Fibroblast of lung (primary cell): ENCODE measurements around the gene OR1S1. TPM values are rescaled to one million over a fixed set of nuclear protein-coding genes. Genes with fewer than 3 reads are reported as not detected.

Experiments
- DNase-seq, 2 donors: peaks; one replicate each; pipeline versions ENCODE4 v3.0.0 to v3.0.0-alpha.2; 2010; ENCODE audit warnings: low read depth in 2 of 2
- H2AFZ ChIP-seq: 2 replicates; pipeline ENCODE4 v1.5.1; 2012; ENCODE audit warnings: low read length, control low read depth, inconsistent platforms
- H3K27ac ChIP-seq: 2 replicates; pipeline ENCODE4 v1.5.1; 2011; ENCODE audit warnings: low read length, control low read depth; ENCODE audit not compliant: insufficient read depth
- H3K27me3 ChIP-seq: 2 replicates; pipeline ENCODE4 v1.5.1; 2011; ENCODE audit warnings: mild to moderate bottlenecking, low read length; ENCODE audit not compliant: control insufficient read depth, insufficient read depth
- H3K36me3 ChIP-seq: 2 replicates; pipeline ENCODE4 v1.5.1; 2011; ENCODE audit warnings: low read length; ENCODE audit not compliant: control insufficient read depth, insufficient read depth
- H3K4me1 ChIP-seq: 2 replicates; pipeline ENCODE4 v1.5.1; 2011; ENCODE audit warnings: low read length; ENCODE audit not compliant: control insufficient read depth, insufficient read depth; ENCODE audit errors: extremely low read depth
- H3K4me2 ChIP-seq: 2 replicates; pipeline ENCODE4 v1.5.1; 2011; ENCODE audit warnings: low read length, control low read depth; ENCODE audit not compliant: insufficient read depth; ENCODE audit errors: extremely low read depth
- H3K4me3 ChIP-seq, 4 experiments: fragments of 200-600 bp in 1 of 4; sonication (generic) in 1 of 4; replicated peaks in 1 of 4; 2 replicates each; pipeline ENCODE4 v1.5.1; 2011 to 2016; ENCODE audit warnings: low read length in 4 of 4, low read depth in 3 of 4, mild to moderate bottlenecking in 3 of 4, control low read depth in 2 of 4, inconsistent platforms in 1 of 4, mixed read lengths in 1 of 4; ENCODE audit not compliant: insufficient read depth in 1 of 4; ENCODE audit errors: control extremely low read depth in 1 of 4
- H3K79me2 ChIP-seq: 2 replicates; pipeline ENCODE4 v1.5.1; 2012; ENCODE audit warnings: mild to moderate bottlenecking, low read length, inconsistent platforms; ENCODE audit not compliant: control insufficient read depth, insufficient read depth
- H3K9ac ChIP-seq: 2 replicates; pipeline ENCODE4 v1.5.1; 2011; ENCODE audit warnings: mild to moderate bottlenecking, low read length, control low read depth; ENCODE audit not compliant: insufficient read depth
- H3K9me3 ChIP-seq: 2 replicates; pipeline ENCODE4 v1.5.1; 2012; ENCODE audit warnings: low read depth, low read length; ENCODE audit not compliant: control insufficient read depth, insufficient read depth
- H4K20me1 ChIP-seq: 2 replicates; pipeline ENCODE4 v1.5.1; 2011; ENCODE audit warnings: low read length; ENCODE audit not compliant: control insufficient read depth, insufficient read depth; ENCODE audit errors: extremely low read depth
- CTCF ChIP-seq, 2 donors: IDR thresholded peaks in 1 of 2; conservative IDR thresholded peaks in 1 of 2; 1 replicate in 1 of 2; 2 replicates in 1 of 2; pipeline ENCODE4 v1.5.1; 2011 to 2012; ENCODE audit warnings: low read length in 2 of 2, control low read depth in 1 of 2, inconsistent platforms in 1 of 2, low read depth in 1 of 2, mild to moderate bottlenecking in 1 of 2
- EZH2 ChIP-seq: IDR thresholded peaks from 2 replicates; pipeline ENCODE4 v1.5.1; 2012; ENCODE audit warnings: low read length, control low read depth, mild to moderate bottlenecking; ENCODE audit errors: missing control alignments
- polyA plus RNA-seq, 2 donors: library from polyadenylated mRNA; depleted of rRNA in 1 of 2; stranded (reverse) in 1 of 2; unstranded in 1 of 2; fragments of >200 nt; gene quantifications; 2 replicates each; pipeline ENCODE4 v1.2.1, GENCODE V29; 2011 to 2012; ENCODE audit warnings: missing spikeins in 1 of 2
- total RNA-seq: library from RNA; depleted of rRNA; stranded (reverse); fragments of >200 nt; gene quantifications from 2 replicates; pipeline ENCODE4 v1.2.1, GENCODE V29; 2014

Gene OR1S1
- total and polyA plus RNA-seq, 2 donors (not counting 1 experiment from before 2014, with no cell fraction given), result not detected

DNA sequence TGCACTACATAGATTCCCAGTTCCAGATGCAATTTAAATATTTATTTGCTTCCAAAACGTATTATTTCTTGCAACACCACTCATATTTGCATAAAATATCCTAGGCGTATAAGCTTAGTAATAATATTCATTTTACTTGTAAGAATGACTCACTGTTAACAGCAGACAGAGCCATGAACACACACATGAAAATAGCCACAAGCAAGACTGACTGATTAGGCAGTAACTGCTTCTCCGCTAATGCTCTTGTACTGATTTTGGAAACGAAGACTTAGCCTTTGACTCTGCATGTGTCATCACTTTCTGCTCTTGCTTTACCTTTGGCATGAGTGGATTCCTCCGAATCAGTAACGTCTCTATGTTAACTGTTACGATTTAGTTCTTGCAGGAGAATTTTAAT lies 10.2 kb downstream of the OR1S1 start:
- no peak overlapping the region for H3K9ac ChIP-seq
- TF ChIP-seq CTCF (conservative IDR thresholded peaks at IDR 0.05 in 1 of 2, IDR thresholded peaks at IDR 0.05 in 1 of 2; ENCODE audit: low read depth in 1 of 2, low read length in 2 of 2) (no peak), EZH2 (no peak)
- no peak overlapping the region for H3K4me3 ChIP-seq
- no peak overlapping the region for H3K4me2 ChIP-seq
- no peaks in the 10 kb centered on the region for H4K20me1 ChIP-seq
- H3K9me3 ChIP-seq, result no peaks in the 10 kb centered on the region
- no peak for DNase-seq
- H3K36me3 ChIP-seq, result no peaks in the 10 kb centered on the region
- no peak overlapping the region for H3K27ac ChIP-seq
- no peaks in the 10 kb centered on the region for H3K79me2 ChIP-seq
- no peaks in the 10 kb centered on the region for H3K4me1 ChIP-seq
- no peaks in the 10 kb centered on the region for H3K27me3 ChIP-seq
- H2AFZ ChIP-seq, result no peak overlapping the region

- no peak for DNase-seq
- H3K27me3 ChIP-seq, result no peaks in the 10 kb centered on the region
- no peaks in the 10 kb centered on the region for H3K9me3 ChIP-seq
- no peak overlapping the region for H2AFZ ChIP-seq
- no peak overlapping the region for H3K9ac ChIP-seq
- TF ChIP-seq CTCF (conservative IDR thresholded peaks at IDR 0.05 in 1 of 2, IDR thresholded peaks at IDR 0.05 in 1 of 2; ENCODE audit: low read depth in 1 of 2, low read length in 2 of 2) (no peak), EZH2 (no peak)
- no peak overlapping the region for H3K27ac ChIP-seq
- H3K4me1 ChIP-seq, result no peaks in the 10 kb centered on the region
- no peaks in the 10 kb centered on the region for H4K20me1 ChIP-seq
- H3K4me2 ChIP-seq, result no peak overlapping the region
- H3K4me3 ChIP-seq, result no peak overlapping the region
- H3K36me3 ChIP-seq, result no peaks in the 10 kb centered on the region
- H3K79me2 ChIP-seq, result no peaks in the 10 kb centered on the region
Measured at GRCh38 chr11:58227956-58228615, 15.6 kb downstream of the OR1S1 start.

GRCh38 chr11:58243954-58244353 lies 31.4 kb downstream of the OR1S1 start:
- DNase-seq, result no peak
- Histone ChIP-seq H4K20me1 (no peaks in the 10 kb centered on the region), H3K27ac (no peak overlapping the region), H2AFZ (no peak overlapping the region), H3K4me1 (no peaks in the 10 kb centered on the region), H3K9ac (no peak overlapping the region), H3K79me2 (no peaks in the 10 kb centered on the region), H3K4me3 (no peak overlapping the region), H3K9me3 (no peaks in the 10 kb centered on the region), H3K4me2 (no peak overlapping the region), H3K27me3 (no peaks in the 10 kb centered on the region), H3K36me3 (no peaks in the 10 kb centered on the region)
- TF ChIP-seq EZH2 (no peak), CTCF (conservative IDR thresholded peaks at IDR 0.05 in 1 of 2, IDR thresholded peaks at IDR 0.05 in 1 of 2; ENCODE audit: low read depth in 1 of 2, low read length in 2 of 2) (no peak)
